ENCODE data around the gene ILK.

DNA sequence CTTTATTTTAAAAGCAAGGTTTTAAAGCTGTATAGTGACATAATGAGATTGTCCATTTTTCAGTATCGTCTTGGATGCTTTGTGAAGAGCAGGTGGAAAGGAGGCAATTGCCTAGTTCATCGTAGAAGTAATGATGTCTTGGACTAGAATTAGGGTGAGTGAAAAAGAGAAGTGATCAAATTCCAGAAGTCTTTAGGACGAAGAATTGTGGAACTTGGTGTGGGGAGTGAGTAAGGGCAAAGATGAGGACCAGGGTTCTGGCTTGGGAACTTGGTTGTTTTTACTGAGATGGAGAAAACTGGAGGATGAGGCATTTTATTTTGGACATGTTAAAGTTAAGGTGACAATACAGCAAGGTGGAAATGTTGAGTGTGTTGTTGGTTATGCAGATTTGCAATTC, 1.2 kb downstream of the ILK start:
- no peak for TF ChIP-seq POLR2A (IDR thresholded peaks at IDR 0.05)
- TF ChIP-seq, protein P1, sequence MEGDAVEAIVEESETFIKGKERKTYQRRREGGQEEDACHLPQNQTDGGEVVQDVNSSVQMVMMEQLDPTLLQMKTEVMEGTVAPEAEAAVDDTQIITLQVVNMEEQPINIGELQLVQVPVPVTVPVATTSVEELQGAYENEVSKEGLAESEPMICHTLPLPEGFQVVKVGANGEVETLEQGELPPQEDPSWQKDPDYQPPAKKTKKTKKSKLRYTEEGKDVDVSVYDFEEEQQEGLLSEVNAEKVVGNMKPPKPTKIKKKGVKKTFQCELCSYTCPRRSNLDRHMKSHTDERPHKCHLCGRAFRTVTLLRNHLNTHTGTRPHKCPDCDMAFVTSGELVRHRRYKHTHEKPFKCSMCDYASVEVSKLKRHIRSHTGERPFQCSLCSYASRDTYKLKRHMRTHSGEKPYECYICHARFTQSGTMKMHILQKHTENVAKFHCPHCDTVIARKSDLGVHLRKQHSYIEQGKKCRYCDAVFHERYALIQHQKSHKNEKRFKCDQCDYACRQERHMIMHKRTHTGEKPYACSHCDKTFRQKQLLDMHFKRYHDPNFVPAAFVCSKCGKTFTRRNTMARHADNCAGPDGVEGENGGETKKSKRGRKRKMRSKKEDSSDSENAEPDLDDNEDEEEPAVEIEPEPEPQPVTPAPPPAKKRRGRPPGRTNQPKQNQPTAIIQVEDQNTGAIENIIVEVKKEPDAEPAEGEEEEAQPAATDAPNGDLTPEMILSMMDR (IDR thresholded peaks at IDR 0.05): no peak

All from heart left ventricle (tissue), 13 donors.